Neural progenitor cell (in vitro differentiated cells): ENCODE measurements around the gene AXIN2.

Source experiments
- CTCF ChIP-seq: fragments of 200-600 bp; sonication (generic); IDR thresholded peaks from 2 replicates; pipeline ENCODE4 v1.5.1; 2017; ENCODE audit warnings: antibody characterized with exemption, mild to moderate bottlenecking
- EZH2phosphoT487 ChIP-seq: fragments of 200-600 bp; sonication (generic); IDR thresholded peaks from 2 replicates; pipeline ENCODE4 v1.6.1; 2017; ENCODE audit warnings: antibody characterized with exemption

- peak; percentile 23 for TF ChIP-seq CTCF
- TF ChIP-seq EZH2phosphoT487, result no peak
These were observed 6.8 kb downstream of the AXIN2 start for GRCh38 chr17:65554553-65555223.
